IMR-90 (cell line): ENCODE measurements around the gene PTPN21.

Source experiments
- BHLHE40 ChIP-seq: fragments of 150-350 bp; IDR thresholded peaks from 2 replicates; pipeline ENCODE4 v1.6.1; 2016; ENCODE audit warnings: mild to moderate bottlenecking, low read depth, low read length
- CEBPB ChIP-seq: IDR thresholded peaks from 2 replicates; pipeline ENCODE4 v1.6.1; 2012; ENCODE audit warnings: low read depth, low read length, improper control_type of control experiment
- CTCF ChIP-seq: conservative IDR thresholded peaks from 2 replicates; pipeline ENCODE4 v1.5.1; 2012; ENCODE audit warnings: mild to moderate bottlenecking, low read depth, low read length, improper control_type of control experiment
- POLR2A ChIP-seq: IDR thresholded peaks from 2 replicates; pipeline ENCODE4 v1.6.1; 2012; ENCODE audit warnings: mild to moderate bottlenecking, low read depth, low read length
- SMC3 ChIP-seq: fragments of 150-350 bp; IDR thresholded peaks from 2 replicates; pipeline ENCODE4 v1.6.1; 2016; ENCODE audit warnings: low read depth, mild to moderate bottlenecking, antibody characterized with exemption, low read length, moderate library complexity

- no peak for TF ChIP-seq CEBPB
- no peak for TF ChIP-seq CTCF
- no peak for TF ChIP-seq POLR2A
- TF ChIP-seq SMC3: no peak
- no peak for TF ChIP-seq BHLHE40
These were observed 54.2 kb downstream of the PTPN21 start for GRCh38 chr14:88500611-88501010.
